DND-41 (cell line): Measurements from ENCODE around the gene TMPRSS3.

ENCODE experiments used
- CTCF ChIP-seq: IDR thresholded peaks from 2 replicates; pipeline ENCODE4 v1.5.1; 2012; ENCODE audit warnings: borderline replicate concordance, low read length, moderate library complexity, mild to moderate bottlenecking; ENCODE audit not compliant: poor library complexity, severe bottlenecking; ENCODE audit errors: extremely low read depth
- EZH2 ChIP-seq: IDR thresholded peaks from 3 replicates; pipeline ENCODE4 v1.6.1; 2012; ENCODE audit warnings: borderline replicate concordance, low read depth, mild to moderate bottlenecking, moderate library complexity, low read length, inconsistent platforms; ENCODE audit not compliant: severe bottlenecking

GRCh38 chr21:42396799-42397745, 1.2 kb upstream of the TMPRSS3 start:
- TF ChIP-seq EZH2 (no peak), CTCF (no peak)
